NCI-H1436 (cell line): ENCODE measurements around the gene TMOD2.

Source experiments
- DNase-seq: peaks from one replicate; lab custom pipeline; 2025; lab: John Stamatoyannopoulos, UW

Gene TMOD2

DNA sequence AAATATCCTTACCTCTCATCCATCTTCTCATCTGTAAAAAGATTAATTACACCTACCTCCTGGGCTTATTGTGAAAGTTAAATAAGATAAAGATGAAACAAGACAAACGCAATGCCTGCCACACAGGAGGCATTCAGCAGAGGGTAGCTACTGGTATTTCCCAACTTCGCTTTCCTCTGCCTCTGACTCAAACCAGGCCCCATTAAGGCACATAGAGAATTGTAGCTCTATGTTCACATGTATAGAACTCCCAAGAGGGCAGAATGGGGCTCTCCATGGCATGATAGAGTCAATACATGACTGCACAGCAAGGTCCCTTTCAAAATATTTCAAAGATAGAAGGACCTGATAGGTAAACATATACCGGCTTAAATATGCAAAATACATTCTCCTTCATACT, 15.3 kb upstream of the TMOD2 start:
- DNase-seq, result no peak

DNA sequence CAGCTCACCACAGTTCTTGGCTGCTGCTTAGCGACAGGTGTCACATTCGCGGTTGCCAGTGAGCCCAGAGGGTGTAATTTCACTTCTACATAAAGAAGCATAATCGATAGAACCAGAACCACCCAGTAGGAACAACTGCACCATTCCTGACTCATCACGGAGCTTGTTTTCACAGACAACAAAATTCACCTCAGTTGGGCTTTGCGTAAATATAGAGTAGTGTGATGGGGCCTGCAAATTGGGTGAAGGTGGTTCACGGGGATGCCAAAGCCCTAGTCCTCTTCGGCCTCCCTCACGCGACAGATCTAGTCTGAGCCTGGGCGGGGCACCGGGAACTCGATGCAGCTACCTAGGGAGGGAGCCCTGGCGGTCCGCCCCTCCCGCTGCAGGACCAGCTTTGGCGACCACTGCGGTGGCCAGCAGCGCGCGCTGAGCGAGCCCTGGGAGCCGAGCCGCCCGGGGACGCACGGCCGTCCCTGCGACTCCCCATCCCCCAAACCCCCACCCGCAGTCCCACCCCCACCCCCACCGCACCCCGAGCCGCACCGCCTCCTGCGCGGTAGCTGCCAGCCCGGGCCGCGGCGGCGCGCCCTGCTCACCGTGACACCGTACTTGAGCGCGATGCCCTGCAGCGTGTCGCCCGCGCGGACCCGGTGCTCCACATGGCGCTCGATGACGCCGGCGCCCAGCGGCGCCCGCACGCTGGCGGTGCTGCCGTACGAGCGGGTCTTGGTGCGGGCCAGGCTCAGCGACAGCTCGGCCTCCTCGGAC, 14.5 kb upstream of the TMOD2 start:
- DNase-seq, result peak; percentile 34

GRCh38 chr15:51737522-51738305, 13.7 kb upstream of the TMOD2 start, which contains the start of gene LYSMD2:
Gene LYSMD2, minus strand, starts transcription at chr15:51737655. Its CDS starts 33 bp downstream, at chr15:51737622.
- DNase-seq, result no peak

DNA sequence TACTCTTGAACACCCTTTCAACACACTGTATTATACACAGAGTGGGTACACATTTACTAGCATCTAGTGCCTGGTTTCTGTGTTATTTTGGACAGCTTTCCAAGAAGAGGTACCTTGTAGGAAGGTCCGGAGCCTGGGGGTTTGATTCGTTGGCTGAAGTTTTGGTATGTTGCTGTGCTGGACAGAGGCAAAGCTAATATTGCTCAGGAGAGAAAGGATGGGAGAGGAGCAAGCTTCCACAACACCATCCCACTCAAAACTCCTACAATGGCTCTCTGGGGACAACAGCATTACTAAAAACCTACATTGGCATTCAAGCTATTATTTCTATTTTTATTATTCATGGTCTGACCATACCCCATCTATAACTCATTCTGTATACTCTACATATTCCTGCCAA, 12.8 kb upstream of the TMOD2 start:
- DNase-seq, result no peak

DNA sequence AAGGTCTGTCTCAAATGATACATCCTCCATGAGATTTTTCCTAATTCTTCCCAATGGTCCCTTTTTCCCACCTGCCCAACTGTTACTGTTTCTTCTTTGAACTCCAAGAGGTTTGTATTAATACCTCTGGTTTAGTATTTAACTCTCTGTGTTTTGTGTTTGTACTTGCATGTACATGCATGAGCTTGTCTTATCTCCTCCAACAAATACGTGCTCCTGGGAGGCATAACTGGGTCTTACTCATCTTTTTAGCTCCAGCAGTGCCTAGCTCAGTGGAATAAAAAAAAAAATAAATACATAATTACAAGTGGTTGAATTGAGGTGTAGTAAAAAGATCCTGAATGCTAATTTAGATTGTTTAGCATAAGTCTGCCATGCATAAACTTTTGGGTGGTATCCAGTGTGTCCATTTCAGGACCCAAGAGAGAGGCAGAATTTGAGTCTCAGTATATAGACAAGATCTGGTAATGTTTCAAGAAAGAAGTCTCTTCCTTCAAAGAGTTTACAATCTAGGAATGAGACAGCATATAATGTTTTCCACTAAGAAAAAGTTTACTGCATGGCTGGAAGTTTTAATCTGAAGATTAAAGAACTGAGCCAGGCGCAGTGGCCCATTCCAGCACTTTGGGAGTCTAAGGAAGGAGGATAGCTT, 12.2 kb upstream of the TMOD2 start:
- DNase-seq, result no peak

GRCh38 chr15:51749307-51749706, 2.1 kb upstream of the TMOD2 start:
- no peak for DNase-seq

- no peak for DNase-seq
Measured at GRCh38 chr15:51750186-51750585, 1.2 kb upstream of the TMOD2 start.

GRCh38 chr15:51751697-51752683, 593 bp downstream of the TMOD2 start:
- DNase-seq, result no peak

DNA sequence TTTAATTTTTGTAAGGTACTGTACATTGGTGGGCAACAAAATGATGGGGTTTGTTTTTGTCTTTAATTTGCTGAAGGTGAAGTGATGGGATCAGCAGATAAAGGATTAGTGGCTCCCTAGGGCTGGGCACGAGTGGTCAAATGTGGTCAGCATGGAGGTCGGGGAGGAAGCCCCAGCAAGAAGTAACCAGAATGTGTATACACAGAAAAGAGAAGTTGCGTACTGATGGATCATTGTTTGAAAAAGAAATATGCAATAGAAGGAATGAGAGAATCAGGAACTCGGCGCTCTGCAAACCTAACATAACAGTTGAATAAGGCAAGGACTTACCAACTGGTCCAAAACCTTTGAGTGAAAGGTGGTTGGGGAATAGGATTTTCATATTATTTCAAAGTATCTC, 1.5 kb downstream of the TMOD2 start:
- DNase-seq, result no peak

DNA sequence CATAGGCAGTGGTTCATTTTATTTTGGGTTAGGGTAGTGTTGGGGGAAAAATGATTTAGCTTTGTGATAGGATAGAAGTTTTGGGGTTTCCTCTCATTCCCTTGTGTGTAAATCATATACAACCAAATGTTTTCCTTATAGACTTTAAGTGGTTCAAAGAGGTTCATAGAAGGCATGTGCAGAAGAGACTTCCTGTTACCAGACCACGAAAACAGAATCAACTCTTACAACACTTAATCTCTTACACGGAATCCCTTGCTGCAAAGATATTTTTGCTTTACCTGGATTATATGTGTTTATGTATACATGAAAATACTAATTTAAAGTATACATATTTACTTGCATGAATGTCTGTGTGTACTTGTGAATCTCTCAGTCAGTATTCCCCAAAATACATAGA, 2.9 kb downstream of the TMOD2 start:
- DNase-seq, result no peak

GRCh38 chr15:51755790-51756189, 4.4 kb downstream of the TMOD2 start:
- DNase-seq, result no peak

DNA sequence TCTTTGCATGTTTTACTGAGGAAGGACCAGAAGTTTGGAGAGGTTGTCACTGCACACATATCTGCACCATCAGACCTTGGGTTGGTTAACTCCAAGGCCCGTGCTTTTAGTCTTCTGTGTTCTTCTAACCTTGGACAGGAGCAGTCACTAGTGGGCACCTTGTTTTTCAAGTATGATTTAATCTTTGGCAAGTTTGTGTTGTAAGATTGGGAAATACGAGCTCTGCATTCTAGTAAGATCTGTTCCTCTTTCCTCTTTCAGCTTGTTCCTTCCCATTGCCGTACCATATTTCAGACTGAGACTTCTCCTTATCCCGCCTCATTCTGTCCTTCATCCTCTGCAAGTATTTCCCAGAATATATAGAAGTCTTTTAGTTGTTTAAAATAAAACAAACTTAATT, 5.1 kb downstream of the TMOD2 start:
- DNase-seq, result no peak

DNA sequence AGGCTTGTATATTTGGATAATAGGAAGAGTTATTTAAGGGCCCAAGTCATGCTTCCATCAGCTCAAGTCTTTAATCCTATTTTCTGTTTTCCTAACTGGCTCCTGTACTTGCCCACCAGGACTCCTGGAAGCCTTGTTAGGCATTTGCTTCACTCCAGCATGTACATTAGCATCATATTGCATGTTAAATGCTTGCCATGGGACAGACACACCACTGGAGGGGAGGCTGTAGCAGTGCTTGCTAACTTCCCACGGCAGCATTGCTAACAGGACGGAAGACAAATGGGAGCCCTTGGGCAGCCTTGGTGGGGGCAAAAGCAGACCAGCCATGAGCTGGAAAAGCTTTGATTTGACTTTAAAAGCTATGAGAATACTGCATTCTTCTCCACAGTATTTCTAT, 6.1 kb downstream of the TMOD2 start:
- DNase-seq, result no peak

DNA sequence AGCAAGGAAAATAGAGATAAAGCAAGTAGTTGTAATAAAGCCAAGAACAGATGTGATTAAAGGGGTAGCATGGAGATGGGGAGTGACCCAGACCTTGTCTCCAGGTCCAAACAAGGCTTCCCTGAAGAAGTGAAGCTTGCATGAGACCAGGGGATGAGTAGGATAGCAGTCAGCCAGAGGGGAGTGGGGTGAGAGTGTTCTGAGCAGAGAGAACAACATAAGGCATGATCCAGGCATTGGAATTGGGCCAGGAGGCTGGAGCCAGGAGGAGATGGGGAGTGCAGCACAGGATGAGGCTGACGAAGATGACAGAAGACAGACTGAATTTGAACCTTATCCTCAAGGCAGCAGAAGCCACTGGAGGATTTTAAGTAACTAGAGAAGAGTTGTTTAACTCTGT, 7.2 kb downstream of the TMOD2 start:
- no peak for DNase-seq

DNA sequence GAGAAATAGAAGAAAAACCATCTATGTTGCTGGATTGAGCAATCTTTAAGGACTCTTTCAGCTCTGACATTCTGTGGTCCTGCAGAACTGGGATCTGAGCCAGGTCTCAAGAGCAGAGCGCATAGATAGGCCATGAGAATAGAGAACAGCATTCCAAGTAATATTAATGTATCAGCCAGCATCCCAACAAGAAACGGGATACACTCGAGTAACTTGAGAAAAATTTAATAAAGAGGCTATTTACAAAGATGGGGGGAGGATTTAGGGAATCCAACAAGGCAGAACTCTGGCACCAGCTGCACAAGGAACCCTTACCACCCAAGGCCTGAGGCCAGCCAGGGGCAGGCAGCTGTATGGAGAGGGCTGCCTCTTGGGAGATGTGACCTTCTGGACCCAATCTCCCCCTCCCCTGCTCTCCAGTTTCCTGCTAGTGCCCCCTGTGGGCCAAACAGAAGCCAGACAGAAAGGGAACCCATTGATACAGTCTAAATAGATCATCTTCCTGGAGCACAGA, 8.2 kb downstream of the TMOD2 start:
- no peak for DNase-seq

DNA sequence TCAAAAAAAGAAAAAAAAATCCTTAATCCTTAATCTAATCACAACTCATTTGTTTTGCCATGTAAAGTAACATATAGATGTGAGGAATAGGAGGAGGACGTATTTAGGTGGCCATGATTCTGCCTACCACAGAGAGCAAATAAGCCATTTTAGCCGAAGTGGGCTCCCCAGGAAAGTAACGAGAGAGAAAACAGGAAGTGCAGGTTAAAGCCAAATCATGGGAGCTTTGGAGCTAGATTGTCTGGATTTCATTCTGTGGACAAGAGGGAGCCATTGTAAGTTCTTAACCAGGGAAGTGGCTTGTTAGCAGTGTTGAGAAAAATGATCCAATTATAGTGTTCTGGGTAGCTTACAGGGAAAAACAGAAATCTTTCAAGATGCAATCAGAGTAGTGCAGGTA, 9.4 kb downstream of the TMOD2 start:
- no peak for DNase-seq

GRCh38 chr15:51765751-51766150, 14.4 kb downstream of the TMOD2 start:
- no peak for DNase-seq

GRCh38 chr15:51766341-51766740, 14.9 kb downstream of the TMOD2 start:
- DNase-seq, result no peak

- no peak for DNase-seq
Measured at GRCh38 chr15:51768018-51768417, 16.6 kb downstream of the TMOD2 start.

DNA sequence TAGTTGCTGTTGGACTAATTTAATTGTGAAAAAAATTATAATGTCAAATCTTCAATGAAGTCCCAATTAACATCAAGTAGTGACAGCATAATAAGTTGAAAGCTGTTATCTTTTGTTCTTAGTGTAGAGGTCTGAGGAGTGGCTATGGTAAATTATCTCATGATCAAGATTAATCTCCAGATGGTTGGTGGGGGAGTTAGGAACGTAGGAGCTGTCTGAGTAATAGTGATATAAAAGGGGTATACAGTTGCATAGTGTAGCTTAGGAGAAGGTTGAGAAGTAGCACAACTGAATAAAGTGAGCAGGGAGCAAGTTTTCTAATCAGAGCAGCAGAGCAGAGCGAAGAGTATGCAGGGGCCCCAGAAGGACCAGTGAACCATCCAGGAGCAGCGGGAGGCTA, 19.5 kb downstream of the TMOD2 start:
- DNase-seq, result no peak

DNA sequence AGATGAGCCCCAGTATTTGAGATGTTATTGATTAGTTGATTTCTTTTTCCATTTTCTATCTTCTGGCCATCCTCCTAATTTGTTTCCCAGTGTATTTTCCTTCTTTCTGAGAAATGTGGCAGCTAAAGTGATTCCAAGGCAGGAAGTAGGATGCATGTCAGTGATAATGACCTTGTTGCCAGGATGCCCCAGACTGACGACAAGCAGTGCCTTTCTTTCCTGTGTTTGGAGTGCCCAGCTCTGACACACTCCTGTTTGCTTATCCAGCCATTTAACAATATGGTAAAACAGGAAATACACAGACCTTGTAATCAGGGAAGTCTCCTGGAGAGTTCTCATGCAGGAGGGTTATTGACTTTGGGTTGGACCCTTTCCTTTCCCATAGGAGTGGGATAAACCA, 20.4 kb downstream of the TMOD2 start:
- no peak for DNase-seq

DNA sequence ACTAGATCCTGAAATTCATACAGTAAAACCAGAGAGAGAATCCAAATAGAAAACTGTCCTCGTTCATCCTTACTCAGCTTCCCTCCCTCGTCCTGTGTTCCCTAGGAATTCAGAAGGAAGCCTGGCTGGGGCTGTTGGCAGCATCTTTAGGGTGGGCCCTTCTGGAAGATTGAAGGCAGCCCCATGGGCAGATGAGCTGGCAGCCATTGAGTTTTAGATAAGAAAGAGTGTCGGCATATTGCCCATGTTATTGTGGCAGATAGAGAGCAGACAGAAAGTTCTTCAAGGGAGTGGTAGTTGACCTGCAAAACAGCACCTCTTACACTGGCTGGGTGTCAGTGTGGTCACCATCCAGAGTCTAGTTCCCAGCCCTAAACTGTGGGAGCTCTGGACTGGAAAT, 23.5 kb downstream of the TMOD2 start:
- DNase-seq, result no peak
